HG03354 (cell line): ENCODE results near the gene HMGA1.

Experiments
- ATAC-seq: cut with Tn5 transposase; IDR thresholded peaks from one replicate; pipeline ENCODE4 v1.9.1; 2021; ENCODE audit warnings: mild to moderate bottlenecking; ENCODE audit not compliant: unreplicated experiment, poor library complexity, severe bottlenecking

Gene HMGA1

GRCh38 chr6:34281702-34282334 lies 45.1 kb downstream of the HMGA1 start:
- ATAC-seq = no peak

DNA sequence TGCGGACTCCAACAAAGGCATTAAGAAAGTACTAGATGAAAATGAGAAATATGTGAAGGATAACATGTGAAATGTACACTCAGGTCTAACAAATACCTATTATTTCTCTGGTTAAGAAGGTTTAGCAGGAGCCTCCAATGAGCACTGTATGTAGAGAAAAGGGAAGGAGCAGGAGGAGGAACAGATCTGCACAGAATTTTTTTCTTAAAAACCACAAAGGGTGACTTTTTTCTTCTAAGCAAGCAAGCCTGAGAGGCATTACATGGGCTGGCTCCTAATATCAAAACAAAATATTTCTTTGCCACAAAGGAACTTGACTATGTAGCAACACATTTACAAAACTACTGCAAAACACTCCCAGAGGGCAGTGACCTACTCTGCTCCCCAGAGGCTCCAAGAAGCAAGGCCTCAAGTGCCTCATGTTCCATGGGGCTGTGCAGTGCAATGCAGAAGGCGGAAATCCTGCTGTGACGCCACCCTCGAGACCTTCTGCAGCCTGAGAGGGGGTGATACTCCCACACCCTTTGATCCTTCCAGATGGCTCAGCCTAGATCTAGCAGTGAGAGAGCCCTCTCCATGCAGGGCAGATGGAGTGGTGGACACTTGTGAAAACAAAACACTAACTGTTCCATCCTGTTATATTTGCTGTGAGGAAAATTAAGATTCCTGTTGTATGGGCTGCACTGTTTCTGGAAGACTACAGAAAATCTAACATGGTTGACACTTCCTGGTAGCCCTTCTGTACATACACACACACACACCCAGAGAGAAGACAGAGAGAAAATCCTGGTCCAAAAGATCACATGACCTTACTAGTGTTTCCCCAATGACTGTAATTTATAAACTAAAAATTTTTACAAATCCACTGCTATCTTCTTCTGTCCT lies 48.1 kb downstream of the HMGA1 start:
- ATAC-seq = no peak

- ATAC-seq = no peak
These were observed 48.9 kb downstream of the HMGA1 start for GRCh38 chr6:34285448-34286164.

DNA sequence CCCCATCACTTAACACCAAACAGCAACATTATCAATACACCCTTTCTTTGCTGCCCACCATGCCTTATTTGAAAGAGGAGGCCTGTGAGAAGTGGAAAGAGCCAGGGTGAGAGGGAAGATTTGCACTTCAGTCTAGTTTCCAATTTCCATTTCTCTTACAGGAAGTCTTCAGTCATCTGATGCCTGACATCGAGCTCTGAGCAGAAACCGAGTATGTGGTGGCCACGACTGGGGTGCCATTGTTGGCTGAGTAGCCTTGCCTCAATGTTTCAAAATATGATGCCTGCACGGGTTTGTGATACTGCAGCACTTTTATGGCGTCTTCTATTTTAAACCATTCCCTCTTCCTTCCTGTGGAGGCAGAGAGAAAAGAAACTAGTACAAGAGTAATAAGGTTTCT lies 51.9 kb downstream of the HMGA1 start:
- ATAC-seq = no peak

DNA sequence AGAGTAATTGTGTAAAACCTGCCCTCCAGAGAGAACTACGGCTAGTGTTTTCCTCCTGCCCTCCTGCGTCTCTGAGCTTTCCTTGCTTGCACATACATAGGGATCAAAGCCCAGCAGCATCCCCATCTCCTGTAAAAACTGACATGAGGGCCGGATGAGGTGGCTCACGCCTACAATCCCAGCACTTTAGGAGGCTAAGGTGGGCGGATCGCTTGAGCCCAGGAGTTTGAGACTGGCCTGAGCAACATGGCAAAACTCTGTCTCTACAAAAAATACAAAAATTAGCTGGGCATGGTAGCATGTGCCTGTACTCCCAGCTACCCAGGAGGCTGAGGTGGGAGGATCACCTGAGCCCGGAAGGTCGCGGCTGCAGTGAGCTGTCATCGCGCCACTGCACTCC lies 52.5 kb downstream of the HMGA1 start:
- ATAC-seq = no peak

GRCh38 chr6:34292954-34293353 lies 56.3 kb downstream of the HMGA1 start:
- no peak for ATAC-seq

DNA sequence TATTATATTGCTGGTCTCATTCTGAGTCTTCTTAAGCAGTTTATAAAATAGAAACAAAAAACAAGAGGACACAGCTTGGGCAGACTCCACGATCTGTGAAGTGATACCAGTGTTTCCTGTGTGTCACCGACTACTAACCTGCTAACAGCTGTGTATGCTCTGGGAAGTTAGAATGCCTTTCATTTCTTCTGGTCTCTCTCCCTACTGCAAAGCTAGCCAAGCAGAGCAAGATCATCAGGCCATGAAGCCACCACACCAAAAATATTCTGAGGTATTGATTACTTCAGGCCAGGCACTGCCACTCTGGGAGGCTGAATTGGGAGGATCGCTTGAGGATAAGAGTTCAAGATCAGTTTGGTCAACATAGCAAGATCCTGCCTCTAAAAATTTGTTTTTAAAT lies 59.0 kb downstream of the HMGA1 start:
- peak; percentile 90 for ATAC-seq
